GM19455 (cell line): ENCODE data around the gene LIMK2.
"Not testable (repeated sequence)": the region's sequence is repeated elsewhere in the genome, so short reads cannot be mapped to it uniquely, and the experiment has no call there.

Experiments
- ATAC-seq: cut with Tn5 transposase; IDR thresholded peaks from one replicate; pipeline ENCODE4 v1.9.1; 2021; ENCODE audit not compliant: unreplicated experiment

The LIMK2 gene

GRCh38 chr22:31288496-31289240, 76.6 kb downstream of the LIMK2 start:
- ATAC-seq, result no peak

GRCh38 chr22:31289344-31289743, 77.2 kb downstream of the LIMK2 start:
- ATAC-seq, result no peak

- peak; percentile 83 for ATAC-seq
Measured at GRCh38 chr22:31290494-31291471, 78.7 kb downstream of the LIMK2 start.

GRCh38 chr22:31291481-31292235, 79.6 kb downstream of the LIMK2 start:
- no peak for ATAC-seq

- peak; percentile 37 for ATAC-seq
Measured at GRCh38 chr22:31292236-31292989, 80.3 kb downstream of the LIMK2 start, which contains the start of gene PIK3IP1. PIK3IP1 (minus strand) TSS chr22:31292488; CDS start chr22:31292344, 144 bp downstream.

GRCh38 chr22:31295360-31295759, 83.3 kb downstream of the LIMK2 start:
- no peak for ATAC-seq

GRCh38 chr22:31295831-31296657, 83.9 kb downstream of the LIMK2 start:
- no peak for ATAC-seq

- no peak for ATAC-seq
Measured at GRCh38 chr22:31300896-31301295, 88.8 kb downstream of the LIMK2 start.

GRCh38 chr22:31302006-31302405, 89.9 kb downstream of the LIMK2 start:
- ATAC-seq, result no peak

GRCh38 chr22:31302537-31302936, 90.4 kb downstream of the LIMK2 start:
- ATAC-seq, result no peak

- ATAC-seq, result no peak
Measured at GRCh38 chr22:31305194-31305593, 93.1 kb downstream of the LIMK2 start.

GRCh38 chr22:31308181-31308580, 96.1 kb downstream of the LIMK2 start:
- no peak for ATAC-seq

GRCh38 chr22:31313366-31314147, 101.5 kb downstream of the LIMK2 start:
- ATAC-seq, result no peak

GRCh38 chr22:31314220-31314619, 102.1 kb downstream of the LIMK2 start:
- ATAC-seq, result not testable (repeated sequence)

- ATAC-seq, result no peak
Measured at GRCh38 chr22:31321421-31321820, 109.3 kb downstream of the LIMK2 start.

- ATAC-seq, result no peak
Measured at GRCh38 chr22:31323578-31324550, 111.8 kb downstream of the LIMK2 start.

GRCh38 chr22:31326877-31327276, 114.8 kb downstream of the LIMK2 start:
- ATAC-seq, result no peak
